Measurements from ENCODE around the gene AKR7A2. TPM values are rescaled to one million over a fixed set of nuclear protein-coding genes. Genes with fewer than 3 reads are reported as not detected.

Gene AKR7A2
- total and polyA plus RNA-seq, 7 donors, result 55.8 to 110 (median 84.1) TPM

DNA sequence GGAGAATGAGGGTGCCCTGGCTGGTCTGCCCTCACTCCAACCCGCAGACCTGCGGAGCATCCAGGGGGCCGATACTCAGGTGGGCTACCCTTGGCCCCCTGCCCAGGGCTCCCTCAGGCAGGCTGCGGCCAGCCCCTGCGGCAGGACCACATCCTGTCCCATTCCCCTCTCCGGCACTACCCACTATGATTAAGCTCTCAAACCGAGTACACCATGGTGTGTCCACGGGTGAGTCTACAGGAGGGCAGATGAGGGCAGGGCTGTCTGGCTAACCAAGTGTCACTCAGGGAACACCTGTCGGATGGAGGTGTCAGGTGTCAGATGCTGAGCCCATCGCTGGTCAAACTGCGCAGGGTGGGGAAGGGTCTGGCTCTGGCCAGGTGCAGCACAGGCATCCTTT, 47.4 kb upstream of the AKR7A2 start:
- no peak for TF ChIP-seq POLR2AphosphoS5 (IDR thresholded peaks at IDR 0.05)
- no peak for TF ChIP-seq EP300 (IDR thresholded peaks at IDR 0.05)
- TF ChIP-seq, protein P1, sequence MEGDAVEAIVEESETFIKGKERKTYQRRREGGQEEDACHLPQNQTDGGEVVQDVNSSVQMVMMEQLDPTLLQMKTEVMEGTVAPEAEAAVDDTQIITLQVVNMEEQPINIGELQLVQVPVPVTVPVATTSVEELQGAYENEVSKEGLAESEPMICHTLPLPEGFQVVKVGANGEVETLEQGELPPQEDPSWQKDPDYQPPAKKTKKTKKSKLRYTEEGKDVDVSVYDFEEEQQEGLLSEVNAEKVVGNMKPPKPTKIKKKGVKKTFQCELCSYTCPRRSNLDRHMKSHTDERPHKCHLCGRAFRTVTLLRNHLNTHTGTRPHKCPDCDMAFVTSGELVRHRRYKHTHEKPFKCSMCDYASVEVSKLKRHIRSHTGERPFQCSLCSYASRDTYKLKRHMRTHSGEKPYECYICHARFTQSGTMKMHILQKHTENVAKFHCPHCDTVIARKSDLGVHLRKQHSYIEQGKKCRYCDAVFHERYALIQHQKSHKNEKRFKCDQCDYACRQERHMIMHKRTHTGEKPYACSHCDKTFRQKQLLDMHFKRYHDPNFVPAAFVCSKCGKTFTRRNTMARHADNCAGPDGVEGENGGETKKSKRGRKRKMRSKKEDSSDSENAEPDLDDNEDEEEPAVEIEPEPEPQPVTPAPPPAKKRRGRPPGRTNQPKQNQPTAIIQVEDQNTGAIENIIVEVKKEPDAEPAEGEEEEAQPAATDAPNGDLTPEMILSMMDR (IDR thresholded peaks at IDR 0.05), result no peak
- no peak for TF ChIP-seq POLR2A (IDR thresholded peaks at IDR 0.05)
- no peak for DNase-seq
- 77 to 87% methylated on average over 11 of the region's 11 CpGs for WGBS, 2 donors
- Histone ChIP-seq H3K4me1 (peaks cover 0 to 40% (median 34%) of the 10 kb centered on the region in 4 donors), H3K4me3 (no peak overlapping the region), H3K27ac (peak overlapping the region in 2 of 4 donors; percentile 17 to 50), H3K27me3 (no peaks in the 10 kb centered on the region), H3K36me3 (peaks cover 13 to 36% (median 26%) of the 10 kb centered on the region in 4 donors), H3K9me3 (no peaks in the 10 kb centered on the region)
- intact Hi-C loops (cut with DNase I), result no loop called here

DNA sequence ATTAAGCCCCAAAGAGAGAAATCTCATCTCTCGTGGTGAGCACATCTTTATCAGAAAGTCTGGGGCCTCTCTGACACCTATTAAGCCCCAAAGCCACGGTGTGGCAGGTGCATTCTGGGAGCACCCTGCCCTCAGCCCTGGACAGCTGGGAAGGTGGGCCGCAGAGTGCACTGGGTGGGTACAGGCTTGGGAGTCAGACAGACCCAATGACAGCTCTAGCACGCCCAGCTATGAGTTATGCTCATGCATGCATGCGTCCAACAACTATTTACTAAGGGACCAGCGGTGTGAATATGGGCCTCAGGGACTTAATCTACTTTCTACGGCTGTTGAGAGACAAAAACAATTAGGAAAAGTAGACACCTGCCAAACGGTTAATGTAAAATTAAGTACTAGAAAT, 46.8 kb upstream of the AKR7A2 start:
- intact Hi-C loops (cut with DNase I), result no loop called here
- 92 to 93% methylated on average over 8 of the region's 8 CpGs for WGBS, 2 donors
- H3K4me1 ChIP-seq, result peaks cover 0 to 38% (median 30%) of the 10 kb centered on the region in 4 donors

DNA sequence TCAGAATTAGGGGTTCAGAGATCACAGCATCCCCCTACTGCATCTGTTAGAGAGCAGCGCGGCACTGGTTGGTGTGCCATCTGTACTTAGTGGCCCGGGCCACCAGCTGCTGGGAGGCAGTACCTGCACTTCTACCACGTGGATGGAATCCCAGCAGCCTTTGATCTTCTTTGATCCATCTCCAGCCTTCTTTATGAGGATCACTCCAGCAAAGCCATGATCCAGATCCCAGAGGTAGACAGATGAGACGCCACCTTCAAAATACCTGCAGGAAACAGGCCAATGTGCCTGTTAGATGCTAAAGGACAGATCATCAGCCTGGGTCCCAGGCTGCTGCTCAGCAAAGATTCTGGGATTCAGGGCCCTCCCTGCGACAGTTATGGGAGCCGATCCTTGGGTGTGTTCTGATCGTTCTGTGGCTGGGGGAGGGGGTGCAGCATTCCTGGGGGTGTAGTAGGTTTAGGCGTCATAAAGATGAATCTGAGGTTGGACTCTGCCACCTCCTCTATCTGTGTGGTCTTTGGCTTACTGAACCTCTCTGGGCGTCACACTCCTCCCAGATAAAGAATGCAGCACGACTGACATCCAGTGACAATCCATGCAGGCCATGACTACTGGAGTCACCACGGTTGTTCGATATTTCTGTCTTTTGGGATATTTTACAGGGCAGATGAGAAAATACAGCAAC, 45.5 kb upstream of the AKR7A2 start:
- H3K36me3 ChIP-seq, result peaks cover 21 to 55% (median 32%) of the 10 kb centered on the region in 4 donors
- no peak overlapping the region for H3K27ac ChIP-seq
- peaks cover 0 to 44% (median 39%) of the 10 kb centered on the region in 4 donors for H3K4me1 ChIP-seq
- no peaks in the 10 kb centered on the region for H3K9me3 ChIP-seq
- TF ChIP-seq, protein P1 (IDR thresholded peaks at IDR 0.05), result no peak
- TF ChIP-seq EP300 (IDR thresholded peaks at IDR 0.05) (no peak), POLR2AphosphoS5 (IDR thresholded peaks at IDR 0.05) (no peak), POLR2A (IDR thresholded peaks at IDR 0.05) (no peak)
- no peaks in the 10 kb centered on the region for H3K27me3 ChIP-seq
- WGBS, 2 donors, result 87 to 90% methylated on average over 13 of the region's 13 CpGs
- no peak for DNase-seq
- H3K4me3 ChIP-seq, result no peak overlapping the region
- intact Hi-C loops (cut with DNase I), result no loop called here

More for the DNA sequence above, 46.8 kb upstream of the AKR7A2 start:
- no peak overlapping the region for H3K27ac ChIP-seq
- H3K9me3 ChIP-seq, result no peaks in the 10 kb centered on the region
- no peak for TF ChIP-seq POLR2A (IDR thresholded peaks at IDR 0.05)
- TF ChIP-seq, protein P1 (IDR thresholded peaks at IDR 0.05), result no peak
- TF ChIP-seq POLR2AphosphoS5 (IDR thresholded peaks at IDR 0.05), result no peak
- no peak for TF ChIP-seq EP300 (IDR thresholded peaks at IDR 0.05)
- no peak for DNase-seq
- H3K4me3 ChIP-seq, result no peak overlapping the region
- H3K27me3 ChIP-seq, result no peaks in the 10 kb centered on the region
- H3K36me3 ChIP-seq, result peaks cover 15 to 43% (median 28%) of the 10 kb centered on the region in 4 donors

DNA sequence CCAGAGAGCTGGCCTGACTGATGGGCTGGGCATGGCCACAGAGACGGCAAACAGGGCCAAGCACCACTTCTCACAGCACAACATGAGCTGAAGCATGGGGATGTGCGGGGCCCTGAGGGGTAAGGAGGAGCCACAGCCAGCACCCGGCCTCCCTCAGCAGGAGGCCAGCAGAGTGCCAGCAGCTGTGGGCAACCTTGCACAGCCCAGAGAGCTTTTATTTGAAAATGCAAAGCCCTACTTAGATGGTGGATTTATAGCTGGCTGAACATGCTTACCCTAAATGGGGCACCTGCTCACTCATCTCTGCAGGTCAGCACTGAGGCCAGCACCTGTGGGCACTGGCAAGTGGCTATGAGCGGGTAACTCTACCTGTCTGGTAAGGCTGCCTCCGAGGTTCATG, 44.3 kb upstream of the AKR7A2 start:
- Histone ChIP-seq H3K27ac (no peak overlapping the region), H3K27me3 (no peaks in the 10 kb centered on the region), H3K4me1 (peaks cover 0 to 47% (median 45%) of the 10 kb centered on the region in 4 donors), H3K36me3 (peaks cover 21 to 60% (median 33%) of the 10 kb centered on the region in 4 donors), H3K4me3 (no peak overlapping the region), H3K9me3 (no peaks in the 10 kb centered on the region)
- 88 to 94% methylated on average over 5 of the region's 5 CpGs for WGBS, 2 donors
- TF ChIP-seq, protein P1 (IDR thresholded peaks at IDR 0.05), result no peak
- TF ChIP-seq POLR2AphosphoS5 (IDR thresholded peaks at IDR 0.05) (no peak), POLR2A (IDR thresholded peaks at IDR 0.05) (no peak)
- intact Hi-C loops (cut with DNase I), result no loop called here
- DNase-seq, result no peak
